H9 (cell line): ENCODE measurements around the gene MSI2. TPM values are rescaled to one million over a fixed set of nuclear protein-coding genes. Genes with fewer than 3 reads are reported as not detected.

Source experiments
- DNase-seq: peaks from one replicate; pipeline ENCODE4 v3.0.0-alpha.2; 2017
- H2AFZ ChIP-seq: one replicate; pipeline ENCODE4 v1.6.1; 2013; ENCODE audit warnings: mild to moderate bottlenecking, low read length, control low read depth, moderate library complexity
- H2AK5ac ChIP-seq: 2 replicates; pipeline ENCODE4 v1.6.1; 2013; ENCODE audit warnings: low read length, control low read depth, mixed read lengths; ENCODE audit not compliant: insufficient read length
- H2BK120ac ChIP-seq: one replicate; pipeline ENCODE4 v1.6.1; 2013; ENCODE audit warnings: low read depth, mild to moderate bottlenecking, low read length, control low read depth, inconsistent platforms; ENCODE audit not compliant: poor library complexity, severe bottlenecking
- H2BK12ac ChIP-seq: 2 replicates; pipeline ENCODE4 v1.6.1; 2013; ENCODE audit warnings: low read length, control low read depth, mixed read lengths, low read depth; ENCODE audit not compliant: insufficient read length
- H2BK15ac ChIP-seq: 2 replicates; pipeline ENCODE4 v1.6.1; 2013; ENCODE audit warnings: low read depth, low read length, control low read depth
- H2BK20ac ChIP-seq: one replicate; pipeline ENCODE4 v1.6.1; 2013; ENCODE audit warnings: low read depth, mild to moderate bottlenecking, low read length, control low read depth, inconsistent platforms; ENCODE audit not compliant: poor library complexity, severe bottlenecking
- H2BK5ac ChIP-seq: 2 replicates; pipeline ENCODE4 v1.6.1; 2013; ENCODE audit warnings: low read length, control low read depth, mixed read lengths; ENCODE audit not compliant: insufficient read length
- H3K14ac ChIP-seq: 2 replicates; pipeline ENCODE4 v1.6.1; 2013; ENCODE audit warnings: low read length, control low read depth; ENCODE audit not compliant: insufficient read depth
- H3K18ac ChIP-seq: 2 replicates; pipeline ENCODE4 v1.6.1; 2013; ENCODE audit warnings: low read depth, mild to moderate bottlenecking, mixed read lengths, low read length, control low read depth; ENCODE audit not compliant: insufficient read length
- H3K23ac ChIP-seq: 2 replicates; pipeline ENCODE4 v1.6.1; 2013; ENCODE audit warnings: low read length, control low read depth, mixed read lengths, low read depth; ENCODE audit not compliant: insufficient read length
- H3K23me2 ChIP-seq: 2 replicates; pipeline ENCODE4 v1.6.1; 2013; ENCODE audit warnings: low read depth, mild to moderate bottlenecking, mixed read lengths, low read length, control low read depth; ENCODE audit not compliant: insufficient read length, poor library complexity, severe bottlenecking
- H3K27ac ChIP-seq: 2 replicates; pipeline ENCODE4 v1.5.1; 2013; ENCODE audit warnings: low read length, control low read depth, mixed read lengths, low read depth; ENCODE audit not compliant: insufficient read length
- H3K27me3 ChIP-seq: 2 replicates; pipeline ENCODE4 v1.6.1; 2013; ENCODE audit warnings: low read length, control low read depth, inconsistent platforms; ENCODE audit not compliant: insufficient read depth
- H3K4ac ChIP-seq: 2 replicates; pipeline ENCODE4 v1.6.1; 2013; ENCODE audit warnings: low read depth, mild to moderate bottlenecking, control low read depth, inconsistent platforms, low read length, moderate library complexity
- H3K4me1 ChIP-seq: 2 replicates; pipeline ENCODE4 v1.6.1; 2013; ENCODE audit warnings: low read length, control low read depth, inconsistent platforms; ENCODE audit not compliant: insufficient read depth
- H3K4me2 ChIP-seq: 2 replicates; pipeline ENCODE4 v1.6.1; 2013; ENCODE audit warnings: low read length, control low read depth, mixed read lengths; ENCODE audit not compliant: insufficient read length, insufficient read depth
- H3K56ac ChIP-seq: 2 replicates; pipeline ENCODE4 v1.6.1; 2013; ENCODE audit warnings: low read depth, mild to moderate bottlenecking, mixed read lengths, low read length, control low read depth; ENCODE audit not compliant: insufficient read length
- H3K79me1 ChIP-seq: 2 replicates; pipeline ENCODE4 v1.6.1; 2013; ENCODE audit warnings: low read depth, mild to moderate bottlenecking, moderate library complexity, low read length, control low read depth, inconsistent platforms; ENCODE audit not compliant: insufficient read depth, poor library complexity, severe bottlenecking
- H3K79me2 ChIP-seq: 2 replicates; pipeline ENCODE4 v1.6.1; 2013; ENCODE audit warnings: low read length, control low read depth, inconsistent platforms; ENCODE audit not compliant: insufficient read depth
- H3K9ac ChIP-seq: 2 replicates; pipeline ENCODE4 v1.6.1; 2013; ENCODE audit warnings: low read length, control low read depth, mixed read lengths; ENCODE audit not compliant: insufficient read length; ENCODE audit errors: extremely low read depth
- H3K9me3 ChIP-seq: one replicate; pipeline ENCODE4 v1.6.1; 2013; ENCODE audit warnings: low read depth, low read length, inconsistent platforms; ENCODE audit not compliant: control insufficient read depth
- H3T11ph ChIP-seq: one replicate; pipeline ENCODE4 v1.6.1; 2013; ENCODE audit warnings: mild to moderate bottlenecking, low read length, control low read depth, inconsistent platforms
- H4K20me1 ChIP-seq: one replicate; pipeline ENCODE4 v1.6.1; 2013; ENCODE audit not compliant: control insufficient read depth, insufficient read length, insufficient read depth
- H4K5ac ChIP-seq: 2 replicates; pipeline ENCODE4 v1.6.1; 2013; ENCODE audit warnings: low read depth, mild to moderate bottlenecking, mixed read lengths, low read length, control low read depth; ENCODE audit not compliant: insufficient read length
- H4K8ac ChIP-seq: replicated peaks from 2 replicates; pipeline ENCODE4 v1.6.1; 2013; ENCODE audit warnings: low read length, control low read depth, mixed read lengths, low read depth; ENCODE audit not compliant: insufficient read length
- H4K91ac ChIP-seq: 2 replicates; pipeline ENCODE4 v1.6.1; 2013; ENCODE audit warnings: low read depth, mild to moderate bottlenecking, moderate library complexity, mixed read lengths, low read length, control low read depth; ENCODE audit not compliant: insufficient read length
- H3K27ac Mint-ChIP-seq, 3 experiments: 2 replicates in 2 of 3; 3 replicates in 1 of 3; pipeline ENCODE4 v1.8.0; 2020 to 2021; ENCODE audit warnings: mixed read lengths in 3 of 3, mild to moderate bottlenecking in 1 of 3, moderate library complexity in 1 of 3
- H3K27me3 Mint-ChIP-seq: 2 replicates; pipeline ENCODE4 v1.8.0; 2021; ENCODE audit warnings: low read depth, mild to moderate bottlenecking, moderate library complexity, mixed read lengths
- H3K36me3 Mint-ChIP-seq, 3 experiments: 2 replicates in 2 of 3; 3 replicates in 1 of 3; pipeline ENCODE4 v1.8.0; 2020 to 2021; ENCODE audit warnings: low read depth in 3 of 3, mixed read lengths in 3 of 3; ENCODE audit not compliant: insufficient read depth in 1 of 3
- H3K4me1 Mint-ChIP-seq, 2 experiments: 2 replicates each; pipeline ENCODE4 v1.8.0; 2020; ENCODE audit warnings: mixed read lengths in 2 of 2
- H3K4me3 Mint-ChIP-seq, 2 experiments: 2 replicates in 1 of 2; 3 replicates in 1 of 2; pipeline ENCODE4 v1.8.0; 2020 to 2021; ENCODE audit warnings: mild to moderate bottlenecking in 2 of 2, mixed read lengths in 2 of 2, moderate library complexity in 1 of 2
- H3K9me3 Mint-ChIP-seq, 2 experiments: 2 replicates in 1 of 2; 3 replicates in 1 of 2; pipeline ENCODE4 v1.8.0; 2020; ENCODE audit warnings: mild to moderate bottlenecking in 2 of 2, mixed read lengths in 2 of 2, moderate library complexity in 1 of 2
- CTCF ChIP-seq: fragments of 200-600 bp; sonication (generic); conservative IDR thresholded peaks from 3 replicates; pipeline ENCODE4 v1.8.0; 2021; ENCODE audit warnings: antibody characterized with exemption, mild to moderate bottlenecking
- WGBS: extraction: QIAGEN DNeasy Blood & Tissue Kit; methylation state at CpG from one replicate; pipeline ENCODE4 v1.1.7; 2013; ENCODE audit warnings: missing lambda C conversion rate, low lambda C conversion rate, mixed read lengths; ENCODE audit not compliant: insufficient read length; ENCODE audit errors: extremely low coverage; 5-methylcytosine and 5-hydroxymethylcytosine counted together
- total RNA-seq: library from RNA; stranded (reverse); gene quantifications from 2 replicates; pipeline ENCODE4 v1.2.1, GENCODE V29; 2021

Gene MSI2
- total RNA-seq, 1 experiment from 2014 or later, result 98.5 TPM

GRCh38 chr17:57628421-57628820 is 372.1 kb downstream of the MSI2 start:
- Histone ChIP-seq H3K79me2 (no peaks in the 10 kb centered on the region), H3K4ac (no peak overlapping the region), H3K27me3 (no peaks in the 10 kb centered on the region), H4K20me1 (no peaks in the 10 kb centered on the region), H2BK5ac (no peak overlapping the region), H3K9me3 (no peaks in the 10 kb centered on the region), H4K91ac (no peak overlapping the region), H3K14ac (no peak overlapping the region), H3K4me1 (no peaks in the 10 kb centered on the region), H3K23ac (no peak overlapping the region), H3K27ac (no peak overlapping the region), H3K23me2 (no peaks in the 10 kb centered on the region), H2AFZ (no peak overlapping the region), H2BK20ac (no peak overlapping the region), H2AK5ac (no peak overlapping the region), H3K18ac (no peak overlapping the region), H3K9ac (no peak overlapping the region), H4K5ac (no peak overlapping the region), H3K79me1 (no peaks in the 10 kb centered on the region), H2BK15ac (no peak overlapping the region), H2BK12ac (no peak overlapping the region), H3K4me2 (no peak overlapping the region), H3T11ph (no peak overlapping the region), H4K8ac (no peak overlapping the region), H2BK120ac (no peak overlapping the region), H3K56ac (no peak overlapping the region)
- no peaks in the 10 kb centered on the region for H3K9me3 Mint-ChIP-seq
- WGBS, result no CpG with 5 or more reads among the region's 9 CpGs
- H3K27ac Mint-ChIP-seq, result peak overlapping the region in 2 of 3 experiments; percentile 74 to 92; a peak in 3 of 7 replicates
- H3K4me3 Mint-ChIP-seq, result no peak overlapping the region
- peaks cover 9 to 37% (median 25%) of the 10 kb centered on the region in 3 experiments for H3K36me3 Mint-ChIP-seq
- H3K4me1 Mint-ChIP-seq, result no peaks in the 10 kb centered on the region
- no peaks in the 10 kb centered on the region; the same call in 1 of the 2 replicates for H3K27me3 Mint-ChIP-seq
- no peak for DNase-seq
- no peak for TF ChIP-seq CTCF
